HFF-Myc (cell line): ENCODE data around the gene SLC4A11.

Experiments
- DNase-seq: peaks from one replicate; pipeline ENCODE4 v3.0.0-alpha.2; 2011; ENCODE audit warnings: low read depth; ENCODE audit errors: extremely low read depth
- H3K4me3 ChIP-seq: replicated peaks from 2 replicates; pipeline ENCODE4 v1.5.1; 2011; ENCODE audit warnings: low read depth, mild to moderate bottlenecking, control low read depth, low read length
- TF ChIP-seq, protein P1 (sequence below): IDR thresholded peaks from 2 replicates; pipeline ENCODE4 v1.5.1; 2012; ENCODE audit warnings: mild to moderate bottlenecking, low read depth, low read length, control low read depth; ENCODE audit errors: missing control alignments

The SLC4A11 gene

DNA sequence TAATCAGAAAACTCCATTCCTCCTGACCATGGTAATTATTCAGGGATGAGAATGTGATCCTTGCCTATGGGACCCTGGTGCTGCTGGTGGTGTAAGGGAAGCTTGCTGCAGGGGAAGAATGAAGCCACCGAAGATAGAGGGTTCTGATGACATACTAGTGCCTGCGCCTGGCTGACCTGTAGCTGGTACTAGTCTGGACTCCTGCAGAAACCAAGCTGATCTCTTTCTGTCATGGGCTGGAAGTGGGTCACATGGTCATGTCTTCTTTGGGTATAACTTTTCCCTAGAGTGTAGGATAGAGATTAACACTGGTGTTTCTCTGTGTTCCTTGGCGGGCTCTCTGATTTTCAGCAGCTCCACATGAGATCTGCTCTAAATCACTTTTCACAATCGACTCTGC lies 8.6 kb upstream of the SLC4A11 start:
- TF ChIP-seq, protein P1, sequence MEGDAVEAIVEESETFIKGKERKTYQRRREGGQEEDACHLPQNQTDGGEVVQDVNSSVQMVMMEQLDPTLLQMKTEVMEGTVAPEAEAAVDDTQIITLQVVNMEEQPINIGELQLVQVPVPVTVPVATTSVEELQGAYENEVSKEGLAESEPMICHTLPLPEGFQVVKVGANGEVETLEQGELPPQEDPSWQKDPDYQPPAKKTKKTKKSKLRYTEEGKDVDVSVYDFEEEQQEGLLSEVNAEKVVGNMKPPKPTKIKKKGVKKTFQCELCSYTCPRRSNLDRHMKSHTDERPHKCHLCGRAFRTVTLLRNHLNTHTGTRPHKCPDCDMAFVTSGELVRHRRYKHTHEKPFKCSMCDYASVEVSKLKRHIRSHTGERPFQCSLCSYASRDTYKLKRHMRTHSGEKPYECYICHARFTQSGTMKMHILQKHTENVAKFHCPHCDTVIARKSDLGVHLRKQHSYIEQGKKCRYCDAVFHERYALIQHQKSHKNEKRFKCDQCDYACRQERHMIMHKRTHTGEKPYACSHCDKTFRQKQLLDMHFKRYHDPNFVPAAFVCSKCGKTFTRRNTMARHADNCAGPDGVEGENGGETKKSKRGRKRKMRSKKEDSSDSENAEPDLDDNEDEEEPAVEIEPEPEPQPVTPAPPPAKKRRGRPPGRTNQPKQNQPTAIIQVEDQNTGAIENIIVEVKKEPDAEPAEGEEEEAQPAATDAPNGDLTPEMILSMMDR: no peak
- no peak for DNase-seq

DNA sequence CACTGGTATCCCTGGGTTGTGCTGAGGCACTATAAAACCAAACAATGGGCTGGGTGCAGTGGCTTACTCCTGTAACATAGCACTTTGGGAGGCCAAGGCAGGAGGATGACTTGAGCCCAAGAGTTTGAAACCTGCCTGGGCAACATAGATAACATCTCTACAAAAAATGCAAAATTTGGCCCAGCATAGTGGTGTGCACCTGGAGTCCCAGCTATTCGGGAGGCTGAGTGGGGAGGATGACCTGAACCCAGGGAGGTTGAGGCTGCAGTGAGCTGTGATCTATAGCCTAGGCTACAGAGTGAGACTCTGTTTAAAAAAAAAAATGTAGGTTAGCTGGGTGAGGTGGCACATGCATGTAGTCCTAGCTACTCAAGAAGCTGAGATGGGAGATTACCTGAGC lies 7.7 kb upstream of the SLC4A11 start:
- no peak overlapping the region for H3K4me3 ChIP-seq
- DNase-seq: no peak
- TF ChIP-seq, protein P1: no peak

More for the DNA sequence above, 8.6 kb upstream of the SLC4A11 start:
- H3K4me3 ChIP-seq: no peak overlapping the region

DNA sequence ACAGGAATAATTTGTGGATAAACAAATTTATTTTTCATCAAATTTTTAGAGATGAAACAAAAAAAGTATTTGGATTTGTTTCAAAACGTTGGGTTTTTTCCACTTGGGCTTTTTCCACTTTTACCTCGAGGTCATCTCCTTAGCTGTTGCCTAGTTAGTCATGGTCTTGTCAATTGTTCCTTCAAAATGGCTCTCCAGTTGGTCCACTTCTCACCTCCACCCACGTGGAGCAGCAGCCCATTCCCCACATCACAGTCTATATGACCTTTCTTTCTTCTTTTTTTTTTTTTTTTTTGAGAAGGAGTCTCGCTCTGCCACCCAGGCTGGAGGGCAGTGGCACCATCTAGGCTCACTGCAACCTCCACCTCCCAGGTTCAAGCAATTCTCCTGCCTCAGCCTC lies 6.7 kb upstream of the SLC4A11 start:
- H3K4me3 ChIP-seq: no peak overlapping the region
- TF ChIP-seq, protein P1: no peak
- DNase-seq: no peak

DNA sequence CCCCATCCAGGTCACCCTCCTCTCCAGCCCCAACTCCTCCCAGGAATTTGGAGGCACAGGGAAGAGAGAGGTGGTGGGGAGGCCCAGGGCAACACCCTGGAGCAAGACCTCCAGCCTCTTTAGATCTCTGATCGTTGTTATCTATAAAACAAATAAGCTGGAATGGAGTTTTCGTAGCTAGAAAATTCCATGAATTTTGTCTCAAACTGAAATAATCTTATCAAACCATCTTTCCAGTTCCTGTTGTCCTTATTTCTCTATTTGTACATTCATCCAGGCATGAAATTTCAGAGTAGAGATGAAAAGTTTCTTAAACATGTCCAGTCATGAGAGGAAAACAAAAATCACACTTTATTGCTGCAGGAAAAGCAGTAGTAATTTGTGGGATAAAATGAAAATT lies 6.2 kb upstream of the SLC4A11 start:
- DNase-seq: no peak
- no peak overlapping the region for H3K4me3 ChIP-seq
- TF ChIP-seq, protein P1: no peak

DNA sequence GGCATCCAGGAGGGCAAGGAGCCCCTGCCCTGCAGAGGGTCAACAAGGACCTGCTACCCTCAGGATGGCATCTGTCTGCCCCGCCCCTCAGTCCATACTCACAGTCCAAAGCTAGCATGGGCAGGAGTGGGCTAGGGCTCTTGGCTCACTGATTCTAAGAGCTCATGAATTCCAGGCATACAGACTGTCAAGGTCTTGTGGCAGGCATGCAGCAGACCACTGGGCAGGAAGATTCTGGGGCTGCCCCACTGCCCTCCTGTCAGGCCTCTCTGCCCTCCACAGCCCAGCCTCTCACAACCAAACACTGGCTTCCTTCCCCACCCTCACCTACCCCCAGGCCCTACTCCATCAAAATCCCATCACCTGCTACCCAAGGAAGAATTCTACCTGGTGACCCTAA lies 5.6 kb upstream of the SLC4A11 start:
- no peak for DNase-seq
- TF ChIP-seq, protein P1: no peak
- H3K4me3 ChIP-seq: no peak overlapping the region

DNA sequence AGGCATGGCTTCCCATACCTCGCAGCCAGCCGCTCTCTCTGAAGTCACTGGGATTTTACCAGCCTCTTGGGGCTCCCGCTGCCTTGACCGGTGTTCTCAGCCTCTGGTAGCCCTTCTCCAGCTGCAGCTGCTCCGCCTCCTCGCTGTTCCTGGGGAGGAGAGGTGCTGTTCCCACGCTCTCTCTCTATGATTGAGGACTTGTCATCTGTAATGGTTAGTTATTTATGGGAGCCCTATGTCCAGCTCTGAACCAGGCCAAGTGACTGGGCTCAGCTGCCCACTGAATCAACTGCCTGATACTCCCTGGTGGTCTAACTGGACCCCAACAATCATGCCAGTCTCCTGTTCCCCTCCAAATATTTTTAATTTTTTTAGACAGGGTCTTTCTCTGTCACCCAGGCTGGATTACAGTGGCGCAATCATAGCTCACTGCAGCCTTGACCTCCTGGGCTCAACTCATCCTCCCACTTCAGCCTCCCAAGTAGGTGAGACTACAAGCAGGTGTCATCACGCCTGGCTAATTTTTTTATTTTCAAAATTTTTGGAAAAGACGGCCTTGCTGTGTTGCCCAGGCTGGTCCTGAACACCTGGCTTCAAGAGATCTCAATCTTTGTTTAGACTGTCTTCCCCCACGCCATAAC lies 4.8 kb upstream of the SLC4A11 start:
- TF ChIP-seq, protein P1: no peak
- no peak overlapping the region for H3K4me3 ChIP-seq

DNA sequence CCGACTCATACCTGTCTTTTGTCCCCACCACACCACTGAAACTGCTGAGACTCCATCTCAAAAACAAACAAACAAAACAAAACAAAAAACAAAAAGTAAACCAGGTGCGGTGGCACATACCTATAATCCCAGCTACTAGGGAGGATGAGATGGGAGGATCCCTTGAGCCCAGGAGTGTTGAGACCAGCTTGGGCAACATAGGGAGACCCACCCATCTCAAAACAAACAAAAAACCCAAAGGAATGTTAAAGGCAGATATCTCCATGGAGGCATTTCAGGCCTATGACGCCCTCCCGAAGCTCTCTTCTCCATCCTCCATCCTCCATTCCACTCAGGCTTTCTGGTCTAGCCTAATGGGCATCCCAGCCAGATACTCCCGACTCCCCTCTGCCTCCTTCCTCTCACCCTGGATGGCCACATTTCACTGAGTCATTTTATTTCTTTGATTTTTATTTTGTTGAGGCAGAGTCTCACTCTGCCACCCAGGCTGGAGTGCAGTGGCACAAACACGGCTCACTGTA lies 3.2 kb upstream of the SLC4A11 start:
- H3K4me3 ChIP-seq: no peak overlapping the region
- TF ChIP-seq, protein P1: no peak
- no peak for DNase-seq

More for the DNA sequence above, 4.8 kb upstream of the SLC4A11 start:
- DNase-seq: no peak
